Uterus (tissue), 2 donors: ENCODE data around the gene COMMD6.

ENCODE experiments used
- CTCF ChIP-seq, 4 experiments: fragments of 200-600 bp in 2 of 4; fragments of 450-650 bp in 2 of 4; sonication (generic) in 2 of 4; IDR thresholded peaks; one replicate each; pipeline ENCODE4 v1.5.1; 2016 to 2019; ENCODE audit warnings: antibody characterized with exemption in 4 of 4, mild to moderate bottlenecking in 2 of 4, moderate library complexity in 1 of 4
- POLR2A ChIP-seq, 2 donors: fragments of 450-650 bp; IDR thresholded peaks; one replicate each; pipeline ENCODE4 v1.6.1; 2016; ENCODE audit warnings: antibody characterized with exemption in 2 of 2, mild to moderate bottlenecking in 1 of 2, moderate library complexity in 1 of 2

DNA sequence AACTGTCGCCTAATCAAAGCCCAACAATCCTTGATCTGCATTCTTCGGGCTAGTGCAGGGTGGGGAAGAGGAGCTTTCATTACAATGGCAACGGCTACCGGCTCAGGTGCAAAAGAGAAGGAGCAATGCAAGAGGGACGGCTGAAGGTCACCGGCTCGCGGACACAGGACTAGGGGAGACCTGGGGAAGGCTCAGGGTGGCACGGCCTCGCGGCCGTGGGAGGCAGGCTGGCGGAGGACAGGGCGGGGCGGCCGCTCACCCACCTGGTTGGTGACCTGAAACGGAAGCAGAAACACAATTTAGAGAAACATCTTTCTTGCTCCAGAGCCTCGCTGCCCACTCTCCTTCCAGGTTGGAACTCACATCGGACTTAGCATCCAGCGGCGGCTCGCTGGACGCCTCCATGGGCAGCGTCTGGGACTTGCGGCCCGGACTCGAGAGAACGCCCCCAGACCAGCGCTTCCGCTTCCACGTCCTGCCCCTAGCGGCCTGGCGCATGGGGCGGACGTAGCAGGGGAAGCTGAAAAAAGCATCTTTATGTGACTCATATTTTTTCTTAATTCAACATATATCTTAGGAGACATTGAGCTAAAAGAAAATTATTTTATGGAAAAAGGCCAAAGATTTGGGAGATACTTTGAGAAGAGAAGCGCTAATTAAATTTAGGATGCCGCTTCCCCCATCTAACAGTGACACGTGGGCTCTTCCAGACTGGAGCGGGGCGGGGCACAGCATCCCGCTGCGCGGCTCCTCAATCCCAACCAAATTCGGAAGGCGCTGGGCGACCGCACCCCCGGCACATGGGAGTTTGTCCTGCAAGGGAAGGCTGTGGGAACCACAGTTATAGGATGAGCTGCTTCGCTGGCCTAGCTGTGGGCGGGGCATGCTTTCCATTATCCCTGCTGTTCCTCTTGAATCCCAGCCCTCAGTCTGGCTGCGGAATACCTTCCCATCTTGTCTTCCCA lies at the start of gene COMMD6:
- TF ChIP-seq POLR2A (IDR thresholded peaks at IDR 0.05) (peak; percentile 27 to 51), CTCF (IDR thresholded peaks at IDR 0.05) (peak; percentile 43 to 77 (median 56))
